Measurements from ENCODE around the gene TRIP13.
"Not testable (repeated sequence)": the region's sequence is repeated elsewhere in the genome, so short reads cannot be mapped to it uniquely, and the experiment has no call there.

Gene TRIP13

GRCh38 chr5:876398-877365, 16.0 kb upstream of the TRIP13 start:
- no peak for FAIRE-seq

- no peak for FAIRE-seq
Observed at GRCh38 chr5:878125-878524, 14.6 kb upstream of the TRIP13 start.

- FAIRE-seq, result not testable (repeated sequence)
Observed at GRCh38 chr5:878677-879076, 14.0 kb upstream of the TRIP13 start.

- no peak for FAIRE-seq
Observed at GRCh38 chr5:880816-881550, 11.7 kb upstream of the TRIP13 start.

- FAIRE-seq, result no peak
Observed at GRCh38 chr5:881551-881935, 11.1 kb upstream of the TRIP13 start.

- no peak for FAIRE-seq
Observed at GRCh38 chr5:882253-883183, 10.2 kb upstream of the TRIP13 start.

GRCh38 chr5:883475-884181, 9.1 kb upstream of the TRIP13 start:
- FAIRE-seq, result no peak

- FAIRE-seq, result no peak
Observed at GRCh38 chr5:884345-885126, 8.1 kb upstream of the TRIP13 start.

GRCh38 chr5:885127-885442, 7.6 kb upstream of the TRIP13 start:
- FAIRE-seq, result no peak

GRCh38 chr5:885529-885928, 7.2 kb upstream of the TRIP13 start:
- FAIRE-seq, result no peak

- no peak for FAIRE-seq
Observed at GRCh38 chr5:886036-886435, 6.6 kb upstream of the TRIP13 start.

- no peak for FAIRE-seq
Observed at GRCh38 chr5:886716-887325, 5.9 kb upstream of the TRIP13 start.

GRCh38 chr5:887947-888637, 4.6 kb upstream of the TRIP13 start:
- FAIRE-seq, result no peak

GRCh38 chr5:888638-889035, 4.0 kb upstream of the TRIP13 start:
- no peak for FAIRE-seq

GRCh38 chr5:889075-889710, 3.5 kb upstream of the TRIP13 start:
- FAIRE-seq, result no peak

- FAIRE-seq, result no peak
Observed at GRCh38 chr5:891117-891836, 1.4 kb upstream of the TRIP13 start.

- FAIRE-seq, result no peak
Observed at GRCh38 chr5:891837-892393, 769 bp upstream of the TRIP13 start.

GRCh38 chr5:893137-893506, 438 bp downstream of the TRIP13 start:
- FAIRE-seq, result no peak

- FAIRE-seq, result no peak
Observed at GRCh38 chr5:893711-894110, 1.0 kb downstream of the TRIP13 start.

All from TTC549 (cell line).